Common myeloid progenitor, CD34-positive (primary cell): ENCODE results near the gene GRK5.

Experiments
- CTCF ChIA-PET: fragments of 350-600 bp; sonication (Branson Sonifier 250); formaldehyde crosslinking; loops from one replicate; lab custom pipeline; 2021; ENCODE audit warnings: antibody characterized with exemption; lab: Charles Lee
- POLR2A ChIA-PET: fragments of 350-600 bp; sonication (Branson Sonifier 250); formaldehyde crosslinking; loops from one replicate; lab custom pipeline; 2021; ENCODE audit warnings: antibody characterized with exemption; lab: Charles Lee
- DNase-seq, 3 donors: peaks; one replicate each; pipeline versions ENCODE4 v3.0.0 to v3.0.0-alpha.2; 2013
- H3K27ac ChIP-seq, 2 experiments: 1 replicate in 1 of 2; 2 replicates in 1 of 2; pipeline ENCODE4 v1.7.0; 2013; ENCODE audit warnings: inconsistent platforms in 2 of 2, low read length in 2 of 2, mild to moderate bottlenecking in 2 of 2, low read depth in 1 of 2, moderate library complexity in 1 of 2; ENCODE audit not compliant: severe bottlenecking in 2 of 2, insufficient read depth in 1 of 2, poor library complexity in 1 of 2
- H3K27me3 ChIP-seq, 5 experiments: replicated peaks in 2 of 5; 1 replicate in 3 of 5; 2 replicates in 2 of 5; pipeline versions ENCODE4 v1.6.1 to v1.7.0; 2013; ENCODE audit warnings: low read length in 4 of 5, mild to moderate bottlenecking in 2 of 5, moderate library complexity in 2 of 5, inconsistent platforms in 1 of 5; ENCODE audit not compliant: insufficient read depth in 5 of 5, control insufficient read depth in 4 of 5
- H3K36me3 ChIP-seq, 4 experiments: 1 replicate in 2 of 4; 2 replicates in 2 of 4; pipeline versions ENCODE4 v1.6.1 to v1.7.0; 2013; ENCODE audit warnings: low read length in 3 of 4, control low read depth in 1 of 4, mild to moderate bottlenecking in 1 of 4; ENCODE audit not compliant: control insufficient read depth in 4 of 4, insufficient read depth in 4 of 4
- H3K4me1 ChIP-seq, 4 experiments: 1 replicate in 3 of 4; 2 replicates in 1 of 4; pipeline versions ENCODE4 v1.6.1 to v1.7.1; 2013; ENCODE audit warnings: low read length in 3 of 4, mild to moderate bottlenecking in 3 of 4, control low read depth in 1 of 4, inconsistent platforms in 1 of 4, moderate library complexity in 1 of 4; ENCODE audit not compliant: control insufficient read depth in 4 of 4, insufficient read depth in 4 of 4; ENCODE audit errors: control extremely low read depth in 1 of 4
- H3K4me3 ChIP-seq, 7 experiments: 1 replicate in 4 of 7; 2 replicates in 3 of 7; pipeline versions ENCODE4 v1.5.1 to v1.7.0; 2013; ENCODE audit warnings: mild to moderate bottlenecking in 7 of 7, low read length in 6 of 7, moderate library complexity in 6 of 7, inconsistent platforms in 2 of 7, low read depth in 2 of 7, control low read depth in 1 of 7; ENCODE audit not compliant: insufficient read depth in 4 of 7, control insufficient read depth in 1 of 7; ENCODE audit errors: extremely low read depth in 1 of 7
- H3K9me3 ChIP-seq, 5 experiments: 1 replicate in 4 of 5; 2 replicates in 1 of 5; pipeline versions ENCODE4 v1.6.1 to v1.7.1; 2013; ENCODE audit warnings: low read length in 4 of 5, mild to moderate bottlenecking in 2 of 5, inconsistent platforms in 1 of 5, low read depth in 1 of 5, moderate library complexity in 1 of 5; ENCODE audit not compliant: control insufficient read depth in 4 of 5, insufficient read depth in 2 of 5; ENCODE audit errors: control extremely low read depth in 1 of 5
- WGBS: methylation state at CpG from one replicate; pipeline ENCODE4 v1.1.5; 2013; ENCODE audit not compliant: insufficient coverage; 5-methylcytosine and 5-hydroxymethylcytosine counted together

The GRK5 gene

GRCh38 chr10:119335671-119336353, 128.4 kb downstream of the GRK5 start:
- Histone ChIP-seq H3K27ac (no peak overlapping the region), H3K4me1 (no peaks in the 10 kb centered on the region), H3K4me3 (no peak overlapping the region), H3K36me3 (no peaks in the 10 kb centered on the region), H3K9me3 (peaks cover 0 to 3% (median 0%) of the 10 kb centered on the region in 5 experiments), H3K27me3 (peaks cover 0 to 5% (median 0%) of the 10 kb centered on the region in 5 experiments)
- DNase-seq = no peak
- POLR2A ChIA-PET = interaction anchor here (0.6 to 0.7 kb wide), 2 partner anchors 123 to 219 kb away, joined by 5 to 10 read pairs; no protein-coding TSS in a partner anchor
- 99% methylated on average over 9 of the region's 10 CpGs for WGBS
- CTCF ChIA-PET = interaction anchor here (0.9 to 1.8 kb wide), 4 partner anchors 10 to 82 kb away, joined by 3 to 7 read pairs (median 4); no protein-coding TSS in a partner anchor

- Histone ChIP-seq H3K4me1 (no peaks in the 10 kb centered on the region), H3K4me3 (no peak overlapping the region), H3K27me3 (peaks cover 0 to 5% (median 0%) of the 10 kb centered on the region in 5 experiments), H3K36me3 (no peaks in the 10 kb centered on the region), H3K27ac (no peak overlapping the region), H3K9me3 (peaks cover 0 to 3% (median 0%) of the 10 kb centered on the region in 5 experiments)
- CTCF ChIA-PET = interaction anchor here (1.4 to 1.8 kb wide), 2 partner anchors 11 to 28 kb away, joined by 3 to 7 read pairs; no protein-coding TSS in a partner anchor
- POLR2A ChIA-PET = no interaction called here
- DNase-seq = no peak
- 100% methylated on average over 11 of the region's 17 CpGs for WGBS
Observed at GRCh38 chr10:119336599-119336998, 129.2 kb downstream of the GRK5 start.

- Histone ChIP-seq H3K27me3 (peaks cover 0 to 5% (median 0%) of the 10 kb centered on the region in 5 experiments), H3K4me1 (no peaks in the 10 kb centered on the region), H3K27ac (no peak overlapping the region), H3K4me3 (no peak overlapping the region), H3K36me3 (no peaks in the 10 kb centered on the region), H3K9me3 (peaks cover 0 to 3% (median 0%) of the 10 kb centered on the region in 5 experiments)
- CTCF ChIA-PET = interaction anchor here (1.8 kb wide), 1 partner anchor 12 kb away, joined by 7 read pairs; no protein-coding TSS in a partner anchor
- DNase-seq = no peak
- POLR2A ChIA-PET = no interaction called here
- 50% methylated on average over 2 of the region's 4 CpGs for WGBS
Observed at GRCh38 chr10:119337223-119337622, 129.9 kb downstream of the GRK5 start.

GRCh38 chr10:119337796-119338432, 130.5 kb downstream of the GRK5 start:
- peaks cover 0 to 5% (median 0%) of the 10 kb centered on the region in 5 experiments for H3K27me3 ChIP-seq
- H3K4me1 ChIP-seq = no peaks in the 10 kb centered on the region
- DNase-seq = no peak
- no peaks in the 10 kb centered on the region for H3K36me3 ChIP-seq
- peaks cover 0 to 3% (median 0%) of the 10 kb centered on the region in 5 experiments for H3K9me3 ChIP-seq
- ChIA-PET POLR2A (no interaction called here), CTCF (interaction anchor here (1.6 kb wide), 1 partner anchor 21 kb away, joined by 3 read pairs; no protein-coding TSS in a partner anchor)
- 88% methylated on average over 5 of the region's 8 CpGs for WGBS
- H3K27ac ChIP-seq = no peak overlapping the region
- no peak overlapping the region for H3K4me3 ChIP-seq

- POLR2A ChIA-PET = no interaction called here
- WGBS = 96% methylated on average over 8 of the region's 9 CpGs
- H3K9me3 ChIP-seq = peaks cover 0 to 3% (median 0%) of the 10 kb centered on the region in 5 experiments
Observed at GRCh38 chr10:119339109-119339508, 131.7 kb downstream of the GRK5 start.

GRCh38 chr10:119340893-119341458, 133.6 kb downstream of the GRK5 start:
- H3K4me3 ChIP-seq = no peak overlapping the region
- peaks cover 0 to 3% (median 0%) of the 10 kb centered on the region in 5 experiments for H3K9me3 ChIP-seq
- DNase-seq = no peak
- H3K27ac ChIP-seq = no peak overlapping the region
- POLR2A ChIA-PET = no interaction called here
- peaks cover 0 to 2% (median 0%) of the 10 kb centered on the region in 5 experiments for H3K27me3 ChIP-seq
- H3K4me1 ChIP-seq = no peaks in the 10 kb centered on the region
- H3K36me3 ChIP-seq = no peaks in the 10 kb centered on the region
- CTCF ChIA-PET = no interaction called here
- 97% methylated on average over 10 of the region's 10 CpGs for WGBS

More at GRCh38 chr10:119339109-119339508, 131.7 kb downstream of the GRK5 start:
- Histone ChIP-seq H3K27ac (no peak overlapping the region), H3K36me3 (no peaks in the 10 kb centered on the region), H3K27me3 (peaks cover 0 to 2% (median 0%) of the 10 kb centered on the region in 5 experiments), H3K4me3 (no peak overlapping the region), H3K4me1 (no peaks in the 10 kb centered on the region)
- no peak for DNase-seq
- CTCF ChIA-PET = interaction anchor here (1.2 to 1.6 kb wide), 3 partner anchors 17 to 32 kb away, joined by 3 read pairs; no protein-coding TSS in a partner anchor
